ENCODE data around the gene HS3ST1.

DNA sequence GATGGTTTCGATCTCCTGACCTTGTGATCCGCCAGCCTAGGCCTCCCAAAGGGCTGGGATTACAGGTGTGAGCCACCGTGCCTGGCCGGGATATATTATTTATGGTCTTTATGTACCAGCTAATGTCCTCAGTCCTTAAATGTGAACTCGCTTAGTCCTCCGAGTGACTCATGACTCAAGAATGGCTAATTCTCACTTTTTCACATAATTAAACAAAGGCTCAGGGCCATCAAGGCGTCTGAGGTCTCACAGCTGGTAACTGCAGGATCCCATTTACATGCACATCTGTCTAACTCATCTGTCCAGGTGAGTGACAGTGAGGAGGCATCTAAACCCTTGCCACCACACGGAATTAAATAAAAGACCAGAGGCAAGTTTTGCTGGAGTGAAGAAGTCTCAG lies 73.5 kb downstream of the HS3ST1 start:
- TF ChIP-seq, protein P1, sequence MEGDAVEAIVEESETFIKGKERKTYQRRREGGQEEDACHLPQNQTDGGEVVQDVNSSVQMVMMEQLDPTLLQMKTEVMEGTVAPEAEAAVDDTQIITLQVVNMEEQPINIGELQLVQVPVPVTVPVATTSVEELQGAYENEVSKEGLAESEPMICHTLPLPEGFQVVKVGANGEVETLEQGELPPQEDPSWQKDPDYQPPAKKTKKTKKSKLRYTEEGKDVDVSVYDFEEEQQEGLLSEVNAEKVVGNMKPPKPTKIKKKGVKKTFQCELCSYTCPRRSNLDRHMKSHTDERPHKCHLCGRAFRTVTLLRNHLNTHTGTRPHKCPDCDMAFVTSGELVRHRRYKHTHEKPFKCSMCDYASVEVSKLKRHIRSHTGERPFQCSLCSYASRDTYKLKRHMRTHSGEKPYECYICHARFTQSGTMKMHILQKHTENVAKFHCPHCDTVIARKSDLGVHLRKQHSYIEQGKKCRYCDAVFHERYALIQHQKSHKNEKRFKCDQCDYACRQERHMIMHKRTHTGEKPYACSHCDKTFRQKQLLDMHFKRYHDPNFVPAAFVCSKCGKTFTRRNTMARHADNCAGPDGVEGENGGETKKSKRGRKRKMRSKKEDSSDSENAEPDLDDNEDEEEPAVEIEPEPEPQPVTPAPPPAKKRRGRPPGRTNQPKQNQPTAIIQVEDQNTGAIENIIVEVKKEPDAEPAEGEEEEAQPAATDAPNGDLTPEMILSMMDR (IDR thresholded peaks at IDR 0.05), result no peak
- no peak for TF ChIP-seq ZFX (IDR thresholded peaks at IDR 0.05; ENCODE audit: borderline replicate concordance)
